Chondrocyte (in vitro differentiated cells): ENCODE measurements around the gene GNA15. TPM values are rescaled to one million over a fixed set of nuclear protein-coding genes. Genes with fewer than 3 reads are reported as not detected.

Experiments
- DNase-seq: peaks from one replicate; pipeline ENCODE4 v3.0.0; 2021; ENCODE audit warnings: mixed read lengths, low spot score
- H3K27ac Mint-ChIP-seq: one replicate; pipeline ENCODE4 v1.8.0; 2021; ENCODE audit warnings: mild to moderate bottlenecking, moderate library complexity, mixed read lengths; ENCODE audit not compliant: unreplicated experiment
- H3K27me3 Mint-ChIP-seq: 2 replicates; pipeline ENCODE4 v1.8.0; 2021; ENCODE audit warnings: low read depth, mixed read lengths
- H3K36me3 Mint-ChIP-seq: 2 replicates; pipeline ENCODE4 v1.8.0; 2021; ENCODE audit warnings: low read depth, mixed read lengths
- H3K4me1 Mint-ChIP-seq: 2 replicates; pipeline ENCODE4 v1.8.0; 2021; ENCODE audit warnings: low read depth, mild to moderate bottlenecking, mixed read lengths
- H3K4me3 Mint-ChIP-seq: one replicate; pipeline ENCODE4 v1.8.0; 2021; ENCODE audit warnings: mild to moderate bottlenecking, moderate library complexity, mixed read lengths; ENCODE audit not compliant: unreplicated experiment
- H3K9me3 Mint-ChIP-seq: 2 replicates; pipeline ENCODE4 v1.8.0; 2021; ENCODE audit warnings: low read depth, mixed read lengths
- total RNA-seq: library from RNA; stranded (reverse); gene quantifications from 3 replicates; pipeline ENCODE4 v1.2.1, GENCODE V29; 2021
- TF ChIP-seq, protein P1 (sequence below): fragments of 200-600 bp; sonication (generic); IDR thresholded peaks from 2 replicates; pipeline ENCODE4 v1.5.0; 2021; ENCODE audit warnings: antibody characterized with exemption, mild to moderate bottlenecking, moderate library complexity

GNA15 gene
- total RNA-seq, 1 donor from 2014 or later = not detected

DNA sequence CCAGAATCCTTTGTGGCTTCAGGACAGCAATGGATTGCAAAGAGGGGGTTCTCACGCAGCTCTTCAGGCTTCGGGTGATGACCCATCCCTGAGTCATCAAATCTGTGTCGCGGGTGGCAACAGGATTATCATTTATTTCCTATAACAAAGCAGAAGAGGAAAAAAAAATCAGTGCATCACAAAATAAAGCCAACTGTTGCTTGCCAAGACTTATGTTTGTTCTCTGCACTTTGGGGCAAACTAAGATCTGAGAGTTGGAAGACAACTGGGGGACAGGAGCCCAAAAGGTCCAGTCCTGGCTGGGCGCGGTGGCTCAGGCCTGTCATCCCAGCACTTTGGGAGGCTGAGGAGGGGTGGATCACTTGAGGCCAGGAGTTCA, 6.4 kb downstream of the GNA15 start:
- no peak for DNase-seq
- Mint-ChIP-seq H3K9me3 (peaks cover 7% of the 10 kb centered on the region), H3K4me1 (peaks cover 5% of the 10 kb centered on the region), H3K4me3 (no peak overlapping the region), H3K27ac (peak overlapping the region; percentile 45), H3K36me3 (peaks cover 4% of the 10 kb centered on the region), H3K27me3 (no peaks in the 10 kb centered on the region)
- TF ChIP-seq, protein P1, sequence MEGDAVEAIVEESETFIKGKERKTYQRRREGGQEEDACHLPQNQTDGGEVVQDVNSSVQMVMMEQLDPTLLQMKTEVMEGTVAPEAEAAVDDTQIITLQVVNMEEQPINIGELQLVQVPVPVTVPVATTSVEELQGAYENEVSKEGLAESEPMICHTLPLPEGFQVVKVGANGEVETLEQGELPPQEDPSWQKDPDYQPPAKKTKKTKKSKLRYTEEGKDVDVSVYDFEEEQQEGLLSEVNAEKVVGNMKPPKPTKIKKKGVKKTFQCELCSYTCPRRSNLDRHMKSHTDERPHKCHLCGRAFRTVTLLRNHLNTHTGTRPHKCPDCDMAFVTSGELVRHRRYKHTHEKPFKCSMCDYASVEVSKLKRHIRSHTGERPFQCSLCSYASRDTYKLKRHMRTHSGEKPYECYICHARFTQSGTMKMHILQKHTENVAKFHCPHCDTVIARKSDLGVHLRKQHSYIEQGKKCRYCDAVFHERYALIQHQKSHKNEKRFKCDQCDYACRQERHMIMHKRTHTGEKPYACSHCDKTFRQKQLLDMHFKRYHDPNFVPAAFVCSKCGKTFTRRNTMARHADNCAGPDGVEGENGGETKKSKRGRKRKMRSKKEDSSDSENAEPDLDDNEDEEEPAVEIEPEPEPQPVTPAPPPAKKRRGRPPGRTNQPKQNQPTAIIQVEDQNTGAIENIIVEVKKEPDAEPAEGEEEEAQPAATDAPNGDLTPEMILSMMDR = no peak

DNA sequence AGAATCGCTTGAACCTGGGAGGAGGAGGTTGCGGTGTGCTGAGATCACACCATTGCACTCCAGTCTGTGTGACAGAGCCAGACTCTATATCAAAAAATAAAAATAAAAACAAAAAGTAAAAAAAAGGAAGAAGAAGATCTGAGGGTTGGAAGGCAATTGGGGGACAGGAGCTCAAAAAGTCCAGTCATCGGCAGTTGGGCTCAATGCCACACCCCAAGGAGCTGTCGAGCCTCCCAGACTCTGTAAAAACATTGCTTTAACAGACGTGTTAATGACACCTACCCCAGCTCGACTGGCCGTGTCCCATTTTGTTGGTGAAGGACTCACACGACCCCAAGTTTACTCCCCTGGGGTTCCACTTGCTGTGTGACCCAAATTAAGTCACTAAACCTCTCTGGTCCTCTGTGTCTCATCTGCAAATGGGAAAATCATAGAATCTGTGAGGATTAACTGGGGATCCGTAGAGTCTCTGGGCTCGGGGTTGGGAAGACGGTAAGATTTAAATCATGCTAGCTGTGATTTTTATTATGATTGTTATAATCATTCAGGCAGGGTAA, 7.0 kb downstream of the GNA15 start:
- no peaks in the 10 kb centered on the region for H3K27me3 Mint-ChIP-seq
- no peak overlapping the region for H3K4me3 Mint-ChIP-seq
- peaks cover 4% of the 10 kb centered on the region for H3K36me3 Mint-ChIP-seq
- TF ChIP-seq, protein P1 = no peak
- DNase-seq = no peak
- H3K4me1 Mint-ChIP-seq = peaks cover 5% of the 10 kb centered on the region
- peaks cover 7% of the 10 kb centered on the region for H3K9me3 Mint-ChIP-seq
- peak overlapping the region; percentile 45 for H3K27ac Mint-ChIP-seq

DNA sequence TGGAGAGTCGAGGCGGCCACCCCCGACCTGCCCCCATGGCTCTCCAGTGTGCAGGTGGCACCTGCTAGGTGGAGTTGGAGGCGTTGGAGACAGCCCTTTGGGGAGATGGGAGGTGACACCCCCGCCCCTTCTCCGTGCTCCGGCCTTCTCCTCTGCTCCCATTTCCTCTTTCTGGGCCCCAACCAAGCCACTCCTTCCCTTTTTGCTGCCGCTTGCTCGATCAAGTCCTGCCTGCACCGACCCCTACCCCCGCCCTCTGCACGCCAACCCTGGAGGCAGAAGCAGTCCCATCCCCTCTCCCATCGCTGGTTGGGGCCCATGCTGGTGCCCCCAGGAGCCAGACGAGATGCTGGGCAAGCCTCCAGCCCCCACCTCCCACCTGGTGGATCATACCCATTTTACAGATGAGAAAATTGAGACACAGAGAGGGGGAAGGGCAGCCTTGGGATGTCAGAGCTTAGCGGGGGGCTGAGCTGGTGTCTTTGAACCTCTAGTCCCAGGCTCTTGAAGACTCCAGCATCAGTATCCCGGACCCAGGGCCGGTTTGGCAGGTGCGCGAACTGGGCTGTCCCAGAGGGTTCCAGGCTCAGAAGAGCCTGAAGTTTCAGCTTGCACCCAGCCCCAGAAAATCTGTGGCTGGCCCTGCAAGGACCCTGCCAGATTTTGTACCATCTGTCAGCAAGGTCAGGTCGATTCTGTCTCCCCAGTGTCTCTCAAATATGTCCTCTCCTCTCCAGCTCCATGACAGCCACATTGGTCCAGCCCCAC, 10.3 kb downstream of the GNA15 start:
- DNase-seq = no peak
- Mint-ChIP-seq H3K9me3 (no peaks in the 10 kb centered on the region), H3K36me3 (no peaks in the 10 kb centered on the region), H3K4me3 (no peak overlapping the region), H3K27me3 (peaks cover 8% of the 10 kb centered on the region), H3K27ac (no peak overlapping the region), H3K4me1 (peaks cover 5% of the 10 kb centered on the region)
- TF ChIP-seq, protein P1 = no peak

DNA sequence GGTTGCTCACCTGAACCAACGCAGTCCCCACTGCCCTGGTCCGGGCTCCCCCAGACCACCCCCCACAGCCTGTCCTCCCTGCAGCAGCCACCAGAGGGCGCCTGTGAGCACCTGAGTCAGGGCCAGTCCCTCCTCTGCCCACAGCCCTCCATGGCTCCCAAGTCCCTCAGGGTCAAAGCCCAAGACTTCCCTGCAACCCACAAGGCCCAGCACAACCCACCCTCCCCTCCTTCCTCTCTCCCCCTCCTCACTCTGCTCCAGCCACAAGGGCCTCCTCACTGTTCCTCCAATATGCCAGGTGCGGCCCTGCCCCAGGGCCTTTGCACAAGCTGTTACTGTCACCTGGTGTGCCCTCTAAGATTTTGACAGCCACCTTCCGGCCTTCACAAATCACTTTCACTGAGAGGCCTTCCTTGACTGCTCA, 10.9 kb downstream of the GNA15 start:
- Mint-ChIP-seq H3K36me3 (no peaks in the 10 kb centered on the region), H3K4me3 (no peak overlapping the region), H3K27ac (no peak overlapping the region), H3K4me1 (peaks cover 5% of the 10 kb centered on the region), H3K27me3 (peaks cover 8% of the 10 kb centered on the region), H3K9me3 (no peaks in the 10 kb centered on the region)
- no peak for DNase-seq
- TF ChIP-seq, protein P1 = peak; percentile 80

DNA sequence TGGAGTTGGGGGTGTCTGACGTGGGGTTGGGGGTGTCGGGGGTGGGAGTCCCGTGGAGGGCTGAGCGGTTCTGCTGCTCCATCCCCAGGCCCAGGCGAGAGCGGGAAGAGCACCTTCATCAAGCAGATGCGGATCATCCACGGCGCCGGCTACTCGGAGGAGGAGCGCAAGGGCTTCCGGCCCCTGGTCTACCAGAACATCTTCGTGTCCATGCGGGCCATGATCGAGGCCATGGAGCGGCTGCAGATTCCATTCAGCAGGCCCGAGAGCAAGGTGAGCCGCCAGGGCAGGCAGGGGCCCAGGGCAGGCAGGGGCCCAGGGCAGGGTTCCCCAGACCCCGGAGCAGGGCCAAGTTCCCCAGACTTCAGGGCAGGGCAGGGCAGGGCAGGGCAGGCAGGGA, 12.7 kb downstream of the GNA15 start:
- no peak overlapping the region for H3K27ac Mint-ChIP-seq
- no peaks in the 10 kb centered on the region for H3K9me3 Mint-ChIP-seq
- H3K4me3 Mint-ChIP-seq = no peak overlapping the region
- TF ChIP-seq, protein P1 = no peak
- peaks cover 8% of the 10 kb centered on the region for H3K27me3 Mint-ChIP-seq
- DNase-seq = no peak
- no peaks in the 10 kb centered on the region for H3K4me1 Mint-ChIP-seq
- no peaks in the 10 kb centered on the region for H3K36me3 Mint-ChIP-seq
